Endometrium (tissue), 2 donors: ENCODE measurements around the gene RRAS2.
"Not testable (repeated sequence)": the region's sequence is repeated elsewhere in the genome, so short reads cannot be mapped to it uniquely, and the experiment has no call there.

ENCODE experiments used
- FAIRE-seq: peaks from 2 replicates; lab custom pipeline; 2012; peaks lifted over from hg19 to GRCh38; lab: Jason Lieb, UNC
- donor health status: control.
- donor health status: control.

The RRAS2 gene

DNA sequence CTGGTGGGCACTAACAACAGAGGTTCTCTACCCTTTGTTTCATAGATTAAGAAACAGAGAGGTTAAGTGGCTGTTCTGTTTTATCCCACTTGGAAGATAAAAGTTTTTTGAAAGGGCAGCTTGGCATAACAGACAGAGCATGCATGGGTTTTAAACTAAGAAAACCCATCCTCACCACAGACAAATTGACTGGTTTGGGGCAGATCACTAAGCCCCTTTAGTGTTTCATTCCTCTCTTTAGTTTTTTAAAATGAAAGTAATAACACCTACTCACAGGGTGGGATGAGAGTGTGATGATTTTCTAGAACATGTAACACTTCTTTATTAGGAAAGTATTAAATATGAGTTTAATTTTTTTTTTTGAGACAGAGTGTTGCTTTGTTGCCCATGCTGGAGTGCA is 12.3 kb upstream of the RRAS2 start:
- FAIRE-seq = no peak

GRCh38 chr11:14370496-14370895 is 11.5 kb upstream of the RRAS2 start:
- FAIRE-seq = no peak

DNA sequence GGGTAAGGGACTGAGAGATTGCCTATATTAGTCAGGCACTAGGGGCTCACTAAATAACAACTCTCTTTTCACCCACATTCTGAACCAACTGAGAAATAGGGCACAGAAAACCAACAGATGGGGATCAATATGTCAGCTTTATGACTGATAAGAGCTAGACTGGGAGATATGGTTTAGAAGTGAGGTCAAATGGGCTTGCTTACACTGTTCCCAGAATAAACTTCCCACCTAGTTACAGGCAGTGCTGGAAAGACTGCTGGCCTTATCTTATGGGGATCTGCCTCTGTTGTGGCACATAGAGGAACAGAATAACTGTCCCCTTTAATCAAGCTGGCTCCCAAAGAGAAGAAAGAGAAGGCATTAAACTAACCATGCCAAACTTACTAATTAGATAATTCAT is 10.6 kb upstream of the RRAS2 start:
- no peak for FAIRE-seq

DNA sequence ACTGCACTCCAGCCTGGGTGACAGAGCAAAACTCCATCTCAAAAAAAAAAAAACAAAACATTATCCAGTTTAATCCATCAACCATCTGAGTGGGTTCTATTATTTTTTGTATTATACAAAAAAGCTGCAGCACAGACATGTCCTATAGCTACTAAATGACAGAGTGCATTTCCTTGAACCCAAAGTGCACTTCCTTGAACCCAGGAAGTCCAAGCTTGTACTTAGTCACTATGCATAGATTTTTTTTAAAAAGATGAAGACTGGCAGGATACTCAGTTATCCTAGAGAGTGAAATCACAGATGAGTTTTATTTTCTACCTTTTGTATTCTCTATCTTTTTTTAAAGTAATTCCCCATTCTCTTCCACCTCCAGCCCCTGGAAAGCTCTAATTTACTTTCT is 8.0 kb upstream of the RRAS2 start:
- FAIRE-seq = no peak

DNA sequence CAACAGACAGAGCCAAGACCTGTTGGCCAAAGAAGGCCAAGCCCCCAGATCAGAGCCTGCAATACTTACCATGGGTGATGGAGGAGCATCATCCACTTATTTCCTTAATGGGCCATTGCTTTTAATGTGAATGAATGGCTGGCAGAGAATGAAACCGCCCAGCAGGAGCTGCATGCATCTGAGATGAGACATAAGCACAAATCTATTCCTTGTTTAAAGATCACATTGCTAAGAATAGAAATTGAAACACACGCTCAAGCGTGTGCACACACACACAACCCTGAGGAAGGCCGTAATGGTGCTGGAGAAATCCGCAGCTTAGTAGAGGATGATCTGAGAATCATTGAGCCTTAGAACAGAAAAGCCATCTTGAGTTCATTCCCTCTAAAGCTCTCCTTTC is 5.3 kb upstream of the RRAS2 start:
- no peak for FAIRE-seq

GRCh38 chr11:14362611-14363010 is 3.6 kb upstream of the RRAS2 start:
- FAIRE-seq = no peak

DNA sequence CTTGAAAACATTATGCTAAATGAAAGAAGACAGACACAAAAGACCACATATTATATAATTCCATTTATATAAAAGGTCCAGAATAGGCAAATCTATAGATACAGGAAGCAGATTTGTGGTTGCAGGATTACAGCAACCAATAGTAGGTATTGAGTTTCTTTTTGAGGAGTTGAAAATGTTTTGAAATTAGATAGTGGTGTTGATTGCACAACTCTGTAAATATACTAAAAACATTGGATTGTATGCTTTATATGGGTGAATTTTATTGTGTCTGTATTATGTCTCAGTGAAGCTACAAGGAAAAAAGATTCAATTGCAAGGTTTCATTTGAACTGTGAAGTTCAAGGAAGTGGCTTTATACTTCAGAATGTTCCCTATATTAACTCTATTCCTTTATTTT is 3.0 kb upstream of the RRAS2 start:
- no peak for FAIRE-seq

DNA sequence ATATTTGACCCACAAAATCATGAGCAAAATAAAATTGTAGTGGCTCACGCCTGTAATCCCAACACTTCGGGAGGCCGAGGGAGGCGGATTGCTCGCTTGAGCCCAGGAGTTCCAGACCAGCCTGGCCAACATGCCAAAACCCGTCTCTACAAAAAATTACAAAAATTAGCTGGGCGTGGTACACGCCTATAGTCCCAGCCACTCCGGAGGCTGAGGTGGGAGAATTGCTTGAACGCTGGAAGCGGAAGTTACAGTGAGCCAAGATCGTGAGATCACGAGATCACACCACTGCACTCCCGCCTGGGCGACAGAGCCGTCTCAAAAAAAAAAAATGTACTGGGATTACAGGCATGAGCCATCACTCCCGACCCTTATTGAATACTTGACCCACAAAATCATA is 2.0 kb upstream of the RRAS2 start:
- FAIRE-seq = no peak

DNA sequence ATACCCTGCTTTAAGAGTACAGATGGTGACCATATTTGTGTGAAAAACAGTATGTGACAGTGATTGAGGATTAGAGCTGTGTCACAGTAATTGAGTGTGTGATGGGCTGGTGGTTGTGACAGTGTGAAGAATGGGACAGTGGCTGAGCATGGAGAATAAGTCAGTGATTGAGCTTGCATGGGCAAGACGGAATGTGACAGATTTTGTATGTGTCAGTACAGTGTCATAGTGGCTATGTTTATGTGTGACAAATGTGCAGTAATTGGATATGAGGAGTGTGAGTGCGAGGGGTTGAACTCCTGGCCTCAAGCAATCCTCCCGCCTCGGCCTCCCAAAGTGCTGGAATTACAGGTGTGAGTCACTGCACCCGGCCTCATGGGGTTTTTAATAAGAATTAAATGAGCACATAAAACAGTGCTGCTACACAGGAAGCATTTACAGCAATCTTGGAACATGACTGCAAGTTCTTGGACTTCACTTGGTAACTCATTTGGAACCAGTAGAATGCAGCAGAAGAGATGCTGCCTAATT is 583 bp upstream of the RRAS2 start:
- no peak for FAIRE-seq

DNA sequence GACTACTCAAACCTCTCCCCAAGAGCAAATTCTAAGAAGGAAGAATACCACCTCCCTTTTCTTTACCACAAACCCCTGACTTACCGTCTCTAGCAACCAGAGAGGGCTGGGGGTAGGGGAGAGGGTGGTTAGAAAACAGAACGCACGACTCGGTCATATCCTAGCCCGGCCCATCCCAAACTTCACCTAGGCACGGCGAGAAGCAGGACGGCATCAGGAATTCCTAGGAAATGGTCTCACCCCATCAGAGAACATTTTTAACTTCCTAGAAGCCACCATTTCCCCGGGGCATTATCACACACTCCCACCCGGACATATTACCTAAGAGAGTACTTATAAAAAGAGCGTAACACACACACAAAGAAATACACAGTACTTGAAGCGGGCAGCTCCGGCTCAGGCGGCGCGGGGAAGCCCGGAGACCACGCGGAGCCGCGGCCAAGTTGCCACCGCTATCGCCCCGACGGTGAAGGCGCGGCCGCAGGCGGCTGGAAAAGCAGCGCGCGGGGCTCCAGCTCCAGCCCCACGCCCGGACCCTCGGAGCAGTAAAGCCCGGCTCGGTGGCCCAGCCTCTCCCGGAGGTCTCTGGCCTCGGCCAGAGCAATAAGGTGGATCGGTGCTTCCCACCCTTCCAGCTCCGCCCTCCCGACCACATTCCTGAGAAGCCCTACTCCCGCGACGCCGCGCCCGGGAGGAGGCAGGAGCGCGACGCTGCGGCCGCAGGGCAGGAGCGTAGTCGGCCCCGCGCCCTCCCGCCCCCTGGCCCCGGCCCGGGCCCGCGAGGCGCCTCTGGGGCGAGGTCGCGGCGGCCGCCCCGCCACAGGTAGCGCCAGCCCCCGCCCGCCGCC is 878 bp downstream of the RRAS2 start:
- FAIRE-seq = no peak

GRCh38 chr11:14356342-14356741 is 2.6 kb downstream of the RRAS2 start:
- FAIRE-seq = no peak

GRCh38 chr11:14354604-14355003 is 4.4 kb downstream of the RRAS2 start:
- not testable (repeated sequence) for FAIRE-seq

- FAIRE-seq = no peak
Measured at GRCh38 chr11:14350716-14351238, 8.2 kb downstream of the RRAS2 start.

DNA sequence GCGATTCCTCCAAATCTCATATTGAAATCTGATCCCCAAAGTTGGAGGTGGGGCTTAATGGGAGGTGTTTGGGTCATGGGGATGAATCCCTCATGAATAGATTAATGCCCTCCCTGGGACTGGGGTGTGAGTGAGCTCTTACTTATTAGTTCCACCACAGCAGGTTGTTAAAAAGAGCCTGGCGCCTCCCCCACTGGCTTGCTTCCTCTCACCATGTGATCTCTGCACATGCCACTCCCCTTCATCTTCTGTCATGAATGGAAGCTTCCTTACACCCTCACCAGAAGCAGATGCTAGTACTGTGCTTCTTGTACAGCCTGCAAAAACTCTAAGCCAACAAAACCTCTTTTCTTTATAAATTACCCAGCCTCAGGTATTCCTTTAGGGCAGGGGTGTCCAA is 8.8 kb downstream of the RRAS2 start:
- FAIRE-seq = no peak

DNA sequence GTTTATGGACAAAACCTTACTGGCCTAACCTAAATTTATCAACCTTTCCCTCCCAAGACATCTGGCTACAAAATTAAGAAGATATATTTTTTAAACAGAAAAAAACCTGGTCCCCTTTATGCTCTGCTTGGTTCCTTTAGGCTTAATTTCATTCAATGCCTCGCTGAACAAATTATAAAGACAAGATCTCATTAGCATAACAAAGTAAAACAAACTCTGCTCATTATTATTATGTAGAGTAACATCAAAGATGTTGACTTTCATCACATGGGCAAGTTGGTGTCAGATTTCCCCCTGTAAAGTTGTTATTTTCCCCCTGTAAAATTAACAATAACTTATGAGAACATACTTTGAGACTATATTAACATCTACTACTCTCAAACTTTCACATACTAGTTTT is 11.0 kb downstream of the RRAS2 start:
- no peak for FAIRE-seq

GRCh38 chr11:14347494-14347893 is 11.5 kb downstream of the RRAS2 start:
- FAIRE-seq = no peak

DNA sequence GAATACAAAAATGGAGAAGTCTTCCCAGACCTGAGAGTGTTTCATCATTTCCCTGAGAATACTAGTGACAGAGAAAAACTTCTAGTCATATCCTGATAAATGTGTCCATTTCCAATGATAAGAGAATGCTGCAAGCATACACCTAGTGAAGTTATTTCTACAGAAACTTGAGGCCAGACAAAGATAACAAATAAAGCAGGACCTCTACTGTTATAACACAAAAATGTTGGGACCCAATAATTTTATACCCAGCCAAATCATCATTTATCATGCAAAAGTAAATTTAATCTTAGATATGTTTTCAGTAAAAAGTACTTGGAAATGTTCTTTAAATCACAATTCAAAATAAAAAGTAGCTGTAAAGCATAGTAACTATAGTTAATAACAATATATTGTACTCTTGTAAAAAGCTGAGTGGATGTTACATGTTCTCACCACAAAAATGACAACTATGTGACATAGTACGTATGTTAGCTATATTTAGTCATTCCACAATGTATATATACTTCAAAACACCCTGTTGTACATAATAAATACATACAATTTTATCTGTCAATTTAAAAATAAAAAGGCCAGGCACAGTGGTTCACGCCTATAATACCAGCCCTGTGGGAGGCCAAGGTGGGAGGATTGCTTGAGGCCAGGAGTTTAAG is 12.6 kb downstream of the RRAS2 start:
- FAIRE-seq = no peak

- peak; percentile 60 for FAIRE-seq
Measured at GRCh38 chr11:14345668-14346067, 13.3 kb downstream of the RRAS2 start.

DNA sequence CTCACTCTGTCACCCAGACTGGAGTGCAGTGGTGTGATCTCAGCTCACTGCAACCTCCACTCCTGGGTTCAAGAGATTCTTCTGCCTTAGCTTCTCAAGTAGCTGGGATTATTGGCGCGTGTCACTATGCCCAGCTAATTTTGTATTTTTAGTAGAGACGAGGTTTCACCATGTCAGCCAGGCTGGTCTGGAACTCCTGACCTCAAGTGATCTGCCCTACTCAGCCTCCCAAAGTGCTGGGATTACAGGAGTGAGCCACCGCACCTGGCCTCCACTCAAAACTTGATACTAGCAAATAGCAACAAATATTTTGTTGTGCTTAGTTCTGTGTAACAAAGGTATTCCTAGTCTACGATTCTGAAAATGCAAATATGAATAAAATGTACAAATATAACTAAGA is 14.0 kb downstream of the RRAS2 start:
- not testable (repeated sequence) for FAIRE-seq

DNA sequence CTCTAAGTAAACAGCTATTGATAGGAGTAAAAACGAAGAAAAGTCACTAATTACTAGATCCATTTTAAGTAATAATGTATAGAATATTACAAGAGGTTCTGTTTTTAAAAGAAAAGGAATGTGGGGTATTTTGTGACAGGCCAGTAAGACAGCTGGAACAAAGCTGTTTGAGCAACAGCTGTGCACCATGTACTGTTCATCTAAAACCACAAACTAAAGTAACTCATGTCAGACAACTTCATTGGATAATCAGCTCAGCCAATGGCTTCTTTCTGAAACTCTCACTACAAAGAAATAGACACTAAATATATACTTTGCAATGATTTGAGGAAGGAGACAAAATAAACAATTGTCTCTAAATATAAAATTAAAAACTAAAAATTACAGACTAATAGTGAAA is 16.1 kb downstream of the RRAS2 start:
- FAIRE-seq = no peak

DNA sequence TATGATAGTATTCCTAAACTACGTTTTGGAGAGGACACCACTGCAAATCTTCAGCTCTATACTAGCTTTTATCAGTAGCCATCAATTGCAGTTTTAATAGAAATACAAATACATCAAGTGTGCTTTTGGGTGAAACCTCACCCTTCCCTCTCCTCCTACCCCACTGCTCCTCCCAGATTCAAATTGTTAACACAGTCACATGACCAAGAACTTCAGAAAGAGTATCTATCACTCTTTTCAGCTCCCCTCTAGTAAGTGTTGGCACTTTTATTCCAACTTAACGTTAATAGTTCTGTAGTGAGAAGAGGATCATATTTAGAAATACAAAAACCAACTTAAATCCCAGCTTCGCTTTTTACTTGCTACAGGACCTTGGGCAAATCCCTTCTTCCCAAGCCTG is 17.0 kb downstream of the RRAS2 start:
- no peak for FAIRE-seq

DNA sequence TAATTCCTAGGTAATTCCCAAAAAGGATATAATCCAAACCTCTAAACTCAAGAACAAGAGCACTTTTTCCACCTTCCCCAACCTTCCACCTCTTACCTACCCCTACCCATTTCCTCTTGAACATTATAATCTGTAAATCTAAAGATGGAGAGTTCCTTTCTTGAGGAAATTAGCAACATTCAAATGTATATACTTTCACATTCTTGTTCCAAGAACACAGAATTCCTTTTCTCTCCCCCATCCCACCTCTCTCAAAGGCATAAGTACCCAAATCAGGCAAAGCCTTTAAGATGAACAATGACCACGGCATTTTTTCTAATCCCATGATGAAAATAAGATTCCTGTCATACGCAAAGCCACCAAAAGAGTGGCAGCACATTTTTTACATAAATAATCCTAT is 18.3 kb downstream of the RRAS2 start:
- no peak for FAIRE-seq

DNA sequence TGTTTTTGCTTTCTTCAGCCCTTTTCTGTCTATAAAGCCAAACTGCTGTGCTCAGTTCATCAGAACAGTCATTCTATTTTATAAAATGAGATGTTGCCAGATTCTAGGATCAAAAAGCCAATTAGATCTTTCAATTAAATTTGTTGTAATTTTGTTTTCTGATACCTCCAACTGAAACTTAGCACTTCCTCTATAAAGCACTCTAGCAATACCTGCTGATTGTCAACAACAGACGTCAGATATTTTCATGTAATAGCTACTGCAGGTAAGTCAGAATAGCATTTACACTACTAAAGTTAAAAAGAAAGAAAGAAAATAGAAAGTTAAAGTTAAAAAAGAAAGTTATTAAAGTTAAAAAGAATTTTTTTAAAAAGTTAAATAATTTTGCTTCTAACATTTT is 19.6 kb downstream of the RRAS2 start:
- no peak for FAIRE-seq
